MCF 10A (cell line): ENCODE measurements around the gene TCF7L2. TPM values are rescaled to one million over a fixed set of nuclear protein-coding genes. Genes with fewer than 3 reads are reported as not detected.

Experiments used
- BruUV-seq: library from RNA; stranded (reverse); fragments of 400-500 nt; replicated peaks from 2 replicates; lab custom pipeline; 2021; lab: Mats Ljungman, UMichigan
- CTCF ChIA-PET: fragments of 300-600 bp; sonication (Branson Sonifier 250); formaldehyde crosslinking; extraction: SDS; loops from one replicate; lab custom pipeline; 2021; ENCODE audit warnings: antibody characterized with exemption, inconsistent platforms; lab: Yijun Ruan, JAX
- POLR2A ChIA-PET: fragments of 300-600, 350-650 bp; sonication (Branson Sonifier 250); formaldehyde crosslinking; extraction: SDS; loops from one replicate; lab custom pipeline; 2020; ENCODE audit warnings: antibody characterized with exemption, inconsistent platforms; lab: Yijun Ruan, JAX
- DNase-seq: peaks from one replicate; pipeline ENCODE4 v3.0.0-alpha.2; 2018; ENCODE audit not compliant: unreplicated experiment
- H3K27ac Mint-ChIP-seq: one replicate; pipeline ENCODE4 v1.8.0; 2022; ENCODE audit warnings: mild to moderate bottlenecking, low read depth, mixed read lengths; ENCODE audit not compliant: unreplicated experiment
- H3K27me3 Mint-ChIP-seq: one replicate; pipeline ENCODE4 v1.8.0; 2022; ENCODE audit warnings: mixed read lengths; ENCODE audit not compliant: insufficient read depth, unreplicated experiment
- H3K36me3 Mint-ChIP-seq: one replicate; pipeline ENCODE4 v1.8.0; 2022; ENCODE audit warnings: mild to moderate bottlenecking, moderate library complexity, mixed read lengths; ENCODE audit not compliant: insufficient read depth, unreplicated experiment
- H3K4me1 Mint-ChIP-seq: one replicate; pipeline ENCODE4 v1.8.0; 2022; ENCODE audit warnings: mixed read lengths; ENCODE audit not compliant: insufficient read depth, unreplicated experiment
- H3K4me3 Mint-ChIP-seq: one replicate; pipeline ENCODE4 v1.8.0; 2022; ENCODE audit warnings: mild to moderate bottlenecking, moderate library complexity, mixed read lengths; ENCODE audit not compliant: unreplicated experiment
- H3K9me3 Mint-ChIP-seq: one replicate; pipeline ENCODE4 v1.8.0; 2022; ENCODE audit warnings: mixed read lengths; ENCODE audit not compliant: unreplicated experiment
- intact Hi-C: fragments of 100-400 bp; cut with micrococcal nuclease; formaldehyde crosslinking; loops from 2 replicates; pipeline ENCODE4 v1.14.1; 2022
- total RNA-seq: library from RNA; stranded (reverse); gene quantifications from 2 replicates; pipeline ENCODE4 v1.2.3, GENCODE V29; 2022
- TF ChIP-seq, protein P1 (sequence below): fragments of 200-600 bp; IDR thresholded peaks from one replicate; pipeline ENCODE4 v1.8.0; 2022; ENCODE audit warnings: antibody characterized with exemption, mild to moderate bottlenecking; ENCODE audit not compliant: unreplicated experiment

TCF7L2 gene
- total RNA-seq, 1 experiment from 2014 or later, result 25.2 TPM

GRCh38 chr10:113142601-113143362 lies 192.7 kb downstream of the TCF7L2 start:
- intact Hi-C loops, result no loop called here
- no peak for DNase-seq
- ChIA-PET POLR2A (interaction anchor here (0.5 to 0.8 kb wide), 2 partner anchors 69 to 275 kb away, joined by 3 to 4 read pairs; no protein-coding TSS in a partner anchor), CTCF (interaction anchor here (0.6 to 1.2 kb wide), 4 partner anchors 11 to 671 kb away, joined by 3 to 4 read pairs (median 4); no protein-coding TSS in a partner anchor)
- TF ChIP-seq, protein P1, sequence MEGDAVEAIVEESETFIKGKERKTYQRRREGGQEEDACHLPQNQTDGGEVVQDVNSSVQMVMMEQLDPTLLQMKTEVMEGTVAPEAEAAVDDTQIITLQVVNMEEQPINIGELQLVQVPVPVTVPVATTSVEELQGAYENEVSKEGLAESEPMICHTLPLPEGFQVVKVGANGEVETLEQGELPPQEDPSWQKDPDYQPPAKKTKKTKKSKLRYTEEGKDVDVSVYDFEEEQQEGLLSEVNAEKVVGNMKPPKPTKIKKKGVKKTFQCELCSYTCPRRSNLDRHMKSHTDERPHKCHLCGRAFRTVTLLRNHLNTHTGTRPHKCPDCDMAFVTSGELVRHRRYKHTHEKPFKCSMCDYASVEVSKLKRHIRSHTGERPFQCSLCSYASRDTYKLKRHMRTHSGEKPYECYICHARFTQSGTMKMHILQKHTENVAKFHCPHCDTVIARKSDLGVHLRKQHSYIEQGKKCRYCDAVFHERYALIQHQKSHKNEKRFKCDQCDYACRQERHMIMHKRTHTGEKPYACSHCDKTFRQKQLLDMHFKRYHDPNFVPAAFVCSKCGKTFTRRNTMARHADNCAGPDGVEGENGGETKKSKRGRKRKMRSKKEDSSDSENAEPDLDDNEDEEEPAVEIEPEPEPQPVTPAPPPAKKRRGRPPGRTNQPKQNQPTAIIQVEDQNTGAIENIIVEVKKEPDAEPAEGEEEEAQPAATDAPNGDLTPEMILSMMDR, result no peak
- Mint-ChIP-seq H3K27ac (no peak overlapping the region), H3K4me1 (peaks cover 7% of the 10 kb centered on the region), H3K27me3 (no peaks in the 10 kb centered on the region), H3K36me3 (peaks cover 66% of the 10 kb centered on the region), H3K9me3 (no peaks in the 10 kb centered on the region), H3K4me3 (no peak overlapping the region)
- BruUV-seq, result no TSS peak

GRCh38 chr10:113144576-113144975 lies 194.5 kb downstream of the TCF7L2 start:
- ChIA-PET POLR2A (no interaction called here), CTCF (interaction anchor here (2.2 kb wide), 1 partner anchor 241 kb away, joined by 13 read pairs; no protein-coding TSS in a partner anchor)
- TF ChIP-seq, protein P1, result no peak
- no peaks in the 10 kb centered on the region for H3K27me3 Mint-ChIP-seq
- H3K4me3 Mint-ChIP-seq, result no peak overlapping the region
- H3K27ac Mint-ChIP-seq, result no peak overlapping the region
- H3K9me3 Mint-ChIP-seq, result no peaks in the 10 kb centered on the region
- H3K36me3 Mint-ChIP-seq, result peaks cover 80% of the 10 kb centered on the region
- no TSS peak for BruUV-seq
- no peaks in the 10 kb centered on the region for H3K4me1 Mint-ChIP-seq
- intact Hi-C loops, result no loop called here
- DNase-seq, result no peak

GRCh38 chr10:113148071-113148825 lies 198.2 kb downstream of the TCF7L2 start:
- intact Hi-C loops, result loop anchor here (5.0 kb wide), 1 partner anchor 239 kb away; no protein-coding TSS in a partner anchor
- no peak overlapping the region for H3K4me3 Mint-ChIP-seq
- no TSS peak for BruUV-seq
- POLR2A ChIA-PET, result no interaction called here
- no peak for DNase-seq
- H3K4me1 Mint-ChIP-seq, result no peaks in the 10 kb centered on the region
- H3K36me3 Mint-ChIP-seq, result peaks cover 91% of the 10 kb centered on the region
- no peaks in the 10 kb centered on the region for H3K9me3 Mint-ChIP-seq
- no peaks in the 10 kb centered on the region for H3K27me3 Mint-ChIP-seq
- TF ChIP-seq, protein P1, result no peak
- CTCF ChIA-PET, result interaction anchor here (0.7 to 1.0 kb wide), 2 partner anchors 38 to 330 kb away, joined by 3 to 4 read pairs; no protein-coding TSS in a partner anchor
- no peak overlapping the region for H3K27ac Mint-ChIP-seq

GRCh38 chr10:113148901-113149300 lies 198.9 kb downstream of the TCF7L2 start:
- Mint-ChIP-seq H3K4me1 (no peaks in the 10 kb centered on the region), H3K36me3 (peaks cover 91% of the 10 kb centered on the region), H3K27me3 (no peaks in the 10 kb centered on the region), H3K27ac (no peak overlapping the region), H3K4me3 (no peak overlapping the region), H3K9me3 (no peaks in the 10 kb centered on the region)
- CTCF ChIA-PET, result interaction anchor here (1.0 kb wide), 1 partner anchor 38 kb away, joined by 3 read pairs; no protein-coding TSS in a partner anchor
- TF ChIP-seq, protein P1, result no peak
- DNase-seq, result no peak
- POLR2A ChIA-PET, result no interaction called here
- intact Hi-C loops, result loop anchor here (5.0 kb wide), 1 partner anchor 238 kb away; no protein-coding TSS in a partner anchor
- no TSS peak for BruUV-seq
